ENCODE results near the gene CYP21A2.
"Not testable (repeated sequence)": the region's sequence is repeated elsewhere in the genome, so short reads cannot be mapped to it uniquely, and the experiment has no call there.

Gene CYP21A2

DNA sequence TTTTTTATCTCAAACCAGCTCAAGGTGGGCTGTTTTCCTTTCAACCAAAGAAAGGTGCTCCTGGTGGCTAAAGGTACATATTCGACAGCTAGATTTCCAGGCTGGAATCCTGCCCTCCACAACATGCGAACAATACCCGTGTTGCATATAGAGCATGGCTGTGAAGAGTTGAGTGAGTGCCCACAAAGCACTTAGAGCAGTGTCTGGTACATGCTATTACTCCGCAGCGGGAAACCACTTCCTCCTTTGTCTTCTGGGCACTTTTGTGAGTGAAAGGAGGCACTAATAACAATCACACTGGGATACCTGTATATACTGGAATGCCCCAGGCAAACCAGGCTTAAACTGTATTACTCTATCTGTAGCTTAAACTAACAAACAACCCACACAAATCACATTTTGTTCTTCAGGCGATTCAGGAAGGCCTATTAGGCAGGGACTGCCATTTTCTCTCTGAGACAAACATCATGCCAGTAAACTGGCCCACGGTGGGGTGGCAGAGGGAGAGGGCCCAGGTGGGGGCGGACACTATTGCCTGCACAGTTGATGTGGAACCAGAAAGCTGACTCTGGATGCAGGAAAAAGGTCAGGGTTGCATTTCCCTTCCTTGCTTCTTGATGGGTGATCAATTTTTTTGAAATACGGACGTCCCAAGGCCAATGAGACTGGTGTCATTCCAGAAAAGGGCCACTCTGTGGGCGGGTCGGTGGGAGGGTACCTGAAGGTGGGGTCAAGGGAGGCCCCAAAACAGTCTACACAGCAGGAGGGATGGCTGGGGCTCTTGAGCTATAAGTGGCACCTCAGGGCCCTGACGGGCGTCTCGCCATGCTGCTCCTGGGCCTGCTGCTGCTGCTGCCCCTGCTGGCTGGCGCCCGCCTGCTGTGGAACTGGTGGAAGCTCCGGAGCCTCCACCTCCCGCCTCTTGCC is at the start of gene CYP21A2:
Gene CYP21A2, plus strand, starts transcription at position 818 of the 927 bp plus-strand sequence. Its CDS starts 8 bp downstream, at position 826.
- DNase-seq: not testable (repeated sequence)

DNA sequence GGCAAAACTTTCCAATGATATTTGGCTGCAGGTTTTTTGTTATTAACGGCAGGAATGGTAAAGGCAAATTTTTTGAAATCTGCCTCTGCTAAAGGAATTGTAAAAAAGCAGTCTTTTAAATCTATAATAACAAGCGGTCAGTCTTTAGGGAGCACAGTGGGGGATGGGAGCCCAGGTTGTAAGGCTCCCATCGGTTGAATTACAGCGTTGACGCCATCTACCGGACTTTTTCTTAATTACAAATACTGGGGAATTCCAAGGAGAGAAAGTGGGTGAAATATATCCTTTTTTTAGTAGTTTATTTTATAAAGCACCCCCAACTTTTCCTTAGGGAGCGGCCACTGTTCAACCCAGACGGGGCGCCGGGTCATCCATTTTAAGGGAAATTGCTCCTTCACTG is 48.9 kb upstream of the CYP21A2 start:
- not testable (repeated sequence) for DNase-seq

DNA sequence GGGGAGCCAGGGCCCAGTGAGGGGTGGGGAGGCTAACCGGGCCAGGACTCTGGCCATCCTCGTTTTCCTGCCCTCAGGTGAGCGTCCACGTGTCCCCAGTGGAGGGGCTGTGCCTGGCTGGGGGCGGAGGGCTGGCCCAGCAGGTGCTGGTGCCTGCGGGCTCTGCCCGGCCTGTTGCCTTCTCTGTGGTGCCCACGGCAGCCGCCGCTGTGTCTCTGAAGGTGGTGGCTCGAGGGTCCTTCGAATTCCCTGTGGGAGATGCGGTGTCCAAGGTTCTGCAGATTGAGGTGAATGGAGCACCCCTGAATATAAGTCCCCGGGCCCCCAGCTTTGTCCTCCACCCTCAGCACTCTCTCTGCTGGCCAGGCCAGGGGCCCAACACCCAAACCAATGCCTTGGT is 43.8 kb upstream of the CYP21A2 start:
- not testable (repeated sequence) for DNase-seq

DNA sequence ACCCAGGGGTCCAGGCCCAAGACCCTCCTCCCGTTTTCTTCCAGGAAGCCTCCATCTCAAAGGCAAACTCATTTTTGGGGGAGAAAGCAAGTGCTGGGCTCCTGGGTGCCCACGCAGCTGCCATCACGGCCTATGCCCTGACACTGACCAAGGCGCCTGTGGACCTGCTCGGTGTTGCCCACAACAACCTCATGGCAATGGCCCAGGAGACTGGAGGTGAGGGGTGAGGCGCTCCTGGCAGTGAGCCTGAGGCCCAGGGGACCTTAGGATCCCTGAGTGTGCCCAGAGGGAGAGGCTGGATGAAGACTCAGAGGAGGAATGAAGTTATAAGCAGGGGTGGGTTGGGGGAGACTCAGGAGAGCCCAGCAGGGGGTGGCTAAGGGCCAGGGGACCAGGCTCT is 41.8 kb upstream of the CYP21A2 start:
- DNase-seq: not testable (repeated sequence)

DNA sequence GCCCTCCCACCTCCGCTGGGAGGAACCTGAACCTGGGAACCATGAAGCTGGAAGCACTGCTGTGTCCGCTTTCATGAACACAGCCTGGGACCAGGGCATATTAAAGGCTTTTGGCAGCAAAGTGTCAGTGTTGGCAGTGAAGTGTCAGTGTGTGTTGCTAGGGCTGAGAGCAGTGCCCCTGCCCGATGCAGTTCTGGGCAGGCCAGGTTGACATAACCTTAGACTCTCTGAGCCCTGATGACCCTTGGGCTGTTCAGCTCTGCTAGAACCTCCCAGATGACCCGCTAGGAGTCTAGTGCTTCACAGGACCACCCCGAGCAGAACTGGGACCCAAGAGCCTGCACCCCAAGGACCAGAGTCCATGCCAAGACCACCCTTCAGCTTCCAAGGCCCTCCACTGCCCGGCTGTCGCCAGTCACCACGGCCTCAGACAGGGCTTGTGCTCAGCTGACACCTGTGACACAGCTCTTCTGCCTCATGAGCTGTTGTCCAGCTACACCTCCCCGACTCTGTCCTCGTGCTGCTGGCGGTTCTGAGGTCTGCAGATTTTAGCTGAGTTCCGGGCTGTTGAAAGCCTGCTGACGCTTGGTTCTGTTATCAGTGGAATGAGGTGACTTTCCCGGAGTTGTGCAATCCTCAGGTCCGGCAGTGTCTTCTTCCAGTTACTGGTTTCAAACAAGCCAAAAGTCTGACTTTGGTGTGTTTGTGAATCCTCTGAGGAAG is 35.5 kb upstream of the CYP21A2 start:
- DNase-seq: not testable (repeated sequence)

DNA sequence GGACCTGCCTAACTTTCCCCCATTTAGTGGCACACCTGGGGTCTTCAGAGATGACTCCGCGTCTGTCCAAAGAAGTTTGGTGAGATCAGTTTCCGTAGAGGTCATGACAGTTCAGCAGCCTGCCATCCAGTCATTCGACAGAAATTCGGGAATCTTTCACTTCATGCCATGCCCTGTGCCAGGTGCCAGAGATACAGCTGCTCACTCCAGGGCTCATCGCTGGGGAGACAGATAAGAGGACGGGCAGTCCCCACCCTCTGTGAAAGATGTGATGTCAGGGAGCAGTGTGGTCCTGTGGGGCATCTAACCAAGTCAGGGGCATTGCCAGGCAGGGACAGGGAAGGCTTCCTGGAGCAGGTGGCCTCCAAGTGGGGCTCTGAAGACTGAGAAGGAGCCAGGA is 34.9 kb upstream of the CYP21A2 start:
- not testable (repeated sequence) for DNase-seq

DNA sequence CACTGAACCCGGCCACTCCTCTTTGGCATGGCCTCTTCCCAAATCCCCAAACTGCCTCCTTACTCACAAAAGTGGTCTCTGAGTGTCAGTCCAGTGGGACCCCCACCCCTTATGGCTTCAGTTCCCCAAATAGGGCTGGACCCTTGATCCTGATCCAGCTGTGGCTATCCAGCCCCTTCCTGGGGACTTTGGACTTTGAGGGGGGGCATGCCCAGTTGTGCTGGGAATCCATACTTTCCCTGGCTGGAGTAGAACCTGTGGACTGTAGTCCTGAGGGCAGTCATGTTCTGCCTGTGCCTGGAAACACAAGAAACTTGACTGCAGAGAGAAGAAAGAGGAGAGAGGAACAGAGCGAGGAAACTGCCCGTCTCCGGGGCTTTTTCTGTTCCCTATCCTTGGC is 33.8 kb upstream of the CYP21A2 start:
- DNase-seq: not testable (repeated sequence)

DNA sequence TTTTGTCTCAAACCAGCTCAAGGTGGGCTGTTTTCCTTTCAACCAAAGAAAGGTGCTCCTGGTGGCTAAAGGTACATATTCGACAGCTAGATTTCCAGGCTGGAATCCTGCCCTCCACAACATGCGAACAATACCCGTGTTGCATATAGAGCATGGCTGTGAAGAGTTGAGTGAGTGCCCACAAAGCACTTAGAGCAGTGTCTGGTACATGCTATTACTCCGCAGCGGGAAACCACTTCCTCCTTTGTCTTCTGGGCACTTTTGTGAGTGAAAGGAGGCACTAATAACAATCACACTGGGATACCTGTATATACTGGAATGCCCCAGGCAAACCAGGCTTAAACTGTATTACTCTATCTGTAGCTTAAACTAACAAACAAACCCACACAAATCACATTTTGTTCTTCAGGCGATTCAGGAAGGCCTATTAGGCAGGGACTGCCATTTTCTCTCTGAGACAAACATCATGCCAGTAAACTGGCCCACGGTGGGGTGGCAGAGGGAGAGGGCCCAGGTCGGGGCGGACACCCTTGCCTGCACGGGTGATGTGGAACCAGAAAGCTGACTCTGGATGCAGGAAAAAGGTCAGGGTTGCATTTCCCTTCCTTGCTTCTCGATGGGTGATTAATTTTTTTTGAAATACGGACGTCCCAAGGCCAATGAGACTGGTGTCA is 33.2 kb upstream of the CYP21A2 start:
- not testable (repeated sequence) for DNase-seq

DNA sequence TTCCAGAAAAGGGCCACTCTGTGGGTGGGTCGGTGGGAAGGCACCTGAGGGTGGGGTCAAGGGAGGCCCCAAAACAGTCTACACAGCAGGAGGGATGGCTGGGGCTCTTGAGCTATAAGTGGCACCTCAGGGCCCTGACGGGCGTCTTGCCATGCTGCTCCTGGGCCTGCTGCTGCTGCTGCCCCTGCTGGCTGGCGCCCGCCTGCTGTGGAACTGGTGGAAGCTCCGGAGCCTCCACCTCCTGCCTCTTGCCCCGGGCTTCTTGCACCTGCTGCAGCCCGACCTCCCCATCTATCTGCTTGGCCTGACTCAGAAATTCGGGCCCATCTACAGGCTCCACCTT is 32.7 kb upstream of the CYP21A2 start:
- DNase-seq: not testable (repeated sequence)

DNA sequence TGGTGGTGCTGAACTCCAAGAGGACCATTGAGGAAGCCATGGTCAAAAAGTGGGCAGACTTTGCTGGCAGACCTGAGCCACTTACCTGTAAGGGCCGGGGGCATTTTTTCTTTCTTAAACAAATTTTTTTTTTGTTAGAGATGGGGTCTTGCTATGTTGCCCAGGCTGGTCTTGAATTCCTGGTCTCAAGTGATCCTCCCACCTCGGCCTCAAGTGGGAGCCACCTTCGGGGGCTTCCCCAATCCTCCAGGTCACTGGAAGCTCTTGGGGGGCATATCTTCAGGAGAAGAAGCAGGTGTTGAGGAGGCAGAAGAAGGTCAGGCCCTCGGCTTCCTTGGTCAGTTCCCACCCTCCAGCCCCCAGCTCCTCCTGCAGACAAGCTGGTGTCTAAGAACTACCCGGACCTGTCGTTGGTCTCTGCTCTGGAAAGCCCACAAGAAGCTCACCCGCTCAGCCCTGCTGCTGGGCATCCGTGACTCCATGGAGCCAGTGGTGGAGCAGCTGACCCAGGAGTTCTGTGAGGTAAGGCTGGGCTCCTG is 32.2 kb upstream of the CYP21A2 start:
- not testable (repeated sequence) for DNase-seq

DNA sequence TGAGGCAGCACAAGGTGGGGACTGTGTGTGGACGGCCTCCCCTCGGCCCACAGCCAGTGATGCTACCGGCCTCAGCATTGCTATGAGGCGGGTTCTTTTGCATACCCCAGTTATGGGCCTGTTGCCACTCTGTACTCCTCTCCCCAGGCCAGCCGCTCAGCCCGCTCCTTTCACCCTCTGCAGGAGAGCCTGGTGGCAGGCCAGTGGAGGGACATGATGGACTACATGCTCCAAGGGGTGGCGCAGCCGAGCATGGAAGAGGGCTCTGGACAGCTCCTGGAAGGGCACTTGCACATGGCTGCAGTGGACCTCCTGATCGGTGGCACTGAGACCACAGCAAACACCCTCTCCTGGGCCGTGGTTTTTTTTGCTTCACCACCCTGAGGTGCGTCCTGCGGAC is 31.1 kb upstream of the CYP21A2 start:
- not testable (repeated sequence) for DNase-seq

DNA sequence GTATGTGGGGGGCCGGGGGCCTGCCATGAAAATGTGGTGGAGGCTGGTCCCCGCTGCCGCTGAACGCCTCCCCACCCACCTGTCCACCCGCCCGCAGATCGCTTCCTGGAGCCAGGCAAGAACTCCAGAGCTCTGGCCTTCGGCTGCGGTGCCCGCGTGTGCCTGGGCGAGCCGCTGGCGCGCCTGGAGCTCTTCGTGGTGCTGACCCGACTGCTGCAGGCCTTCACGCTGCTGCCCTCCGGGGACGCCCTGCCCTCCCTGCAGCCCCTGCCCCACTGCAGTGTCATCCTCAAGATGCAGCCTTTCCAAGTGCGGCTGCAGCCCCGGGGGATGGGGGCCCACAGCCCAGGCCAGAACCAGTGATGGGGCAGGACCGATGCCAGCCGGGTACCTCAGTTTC is 30.2 kb upstream of the CYP21A2 start:
- DNase-seq: not testable (repeated sequence)

DNA sequence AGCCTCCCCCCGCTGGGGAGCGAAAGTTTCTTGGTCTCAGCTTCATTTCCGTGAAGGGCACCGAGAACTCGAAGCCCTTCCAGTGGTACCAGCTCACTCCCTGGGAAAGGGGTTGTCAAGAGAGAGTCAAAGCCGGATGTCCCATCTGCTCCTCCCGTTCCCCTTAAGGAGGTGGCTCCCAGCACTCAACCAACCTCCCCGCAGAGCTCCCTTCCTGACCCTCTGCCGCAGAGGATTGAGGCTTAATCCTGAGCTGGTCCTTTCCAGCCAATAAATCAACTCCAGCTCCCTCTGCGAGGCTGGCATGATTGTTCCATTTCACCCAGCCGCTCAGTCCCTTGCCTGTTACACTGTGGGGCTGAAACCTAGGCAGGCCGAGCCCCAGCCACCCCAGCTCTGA is 29.6 kb upstream of the CYP21A2 start:
- not testable (repeated sequence) for DNase-seq

DNA sequence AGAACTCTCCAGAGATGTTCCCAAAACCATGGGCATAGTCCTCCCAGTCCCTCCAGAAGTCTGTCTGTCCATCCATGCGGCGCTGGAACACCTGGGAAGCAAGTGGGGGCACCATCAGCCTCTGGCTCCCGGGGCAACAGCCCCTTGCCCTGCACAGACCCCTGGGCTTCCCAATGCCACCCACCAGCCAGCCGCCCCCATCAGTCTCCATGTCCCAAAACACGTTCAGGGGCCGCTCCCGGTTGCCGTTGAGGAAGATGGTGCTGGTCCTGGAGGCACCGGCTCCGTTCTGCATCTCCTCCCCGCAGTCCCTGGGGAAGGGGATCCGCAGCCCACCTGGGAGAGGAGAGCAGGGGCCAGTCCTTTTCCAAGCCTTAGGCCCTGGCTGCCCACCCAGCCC is 28.7 kb upstream of the CYP21A2 start:
- not testable (repeated sequence) for DNase-seq

DNA sequence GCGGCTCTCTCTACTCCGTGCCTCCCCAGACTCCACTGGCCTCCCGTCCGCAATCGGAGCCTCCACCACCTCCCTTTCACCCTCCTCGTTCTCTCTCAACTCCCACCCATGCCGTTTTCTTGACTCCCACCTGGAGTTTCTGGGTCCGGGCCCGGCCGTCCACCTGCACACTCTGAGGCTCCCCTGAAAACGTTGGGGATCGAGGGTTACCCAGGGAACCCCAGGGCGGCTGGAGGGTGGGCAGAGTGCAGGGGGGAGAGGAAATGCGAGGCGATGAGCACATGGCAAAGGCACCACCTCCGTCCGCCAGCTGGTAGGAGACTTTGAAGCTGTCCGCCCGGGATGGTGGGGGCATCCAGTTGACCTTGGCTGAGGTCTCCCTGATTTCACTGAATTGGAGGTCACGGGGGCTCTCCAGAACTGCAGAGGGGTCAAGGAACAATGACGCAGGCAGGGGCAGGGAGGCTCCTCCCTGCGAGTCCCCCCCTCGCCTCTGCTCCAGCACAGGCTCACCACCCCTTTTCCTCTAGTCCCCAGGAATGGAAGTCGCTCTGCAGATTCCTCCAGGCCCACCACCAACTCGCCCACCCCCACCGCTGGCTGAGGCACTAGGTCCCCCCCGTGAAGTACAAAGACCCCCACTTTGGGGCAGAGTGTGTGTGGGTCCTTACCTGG is 27.2 kb upstream of the CYP21A2 start:
- not testable (repeated sequence) for DNase-seq

DNA sequence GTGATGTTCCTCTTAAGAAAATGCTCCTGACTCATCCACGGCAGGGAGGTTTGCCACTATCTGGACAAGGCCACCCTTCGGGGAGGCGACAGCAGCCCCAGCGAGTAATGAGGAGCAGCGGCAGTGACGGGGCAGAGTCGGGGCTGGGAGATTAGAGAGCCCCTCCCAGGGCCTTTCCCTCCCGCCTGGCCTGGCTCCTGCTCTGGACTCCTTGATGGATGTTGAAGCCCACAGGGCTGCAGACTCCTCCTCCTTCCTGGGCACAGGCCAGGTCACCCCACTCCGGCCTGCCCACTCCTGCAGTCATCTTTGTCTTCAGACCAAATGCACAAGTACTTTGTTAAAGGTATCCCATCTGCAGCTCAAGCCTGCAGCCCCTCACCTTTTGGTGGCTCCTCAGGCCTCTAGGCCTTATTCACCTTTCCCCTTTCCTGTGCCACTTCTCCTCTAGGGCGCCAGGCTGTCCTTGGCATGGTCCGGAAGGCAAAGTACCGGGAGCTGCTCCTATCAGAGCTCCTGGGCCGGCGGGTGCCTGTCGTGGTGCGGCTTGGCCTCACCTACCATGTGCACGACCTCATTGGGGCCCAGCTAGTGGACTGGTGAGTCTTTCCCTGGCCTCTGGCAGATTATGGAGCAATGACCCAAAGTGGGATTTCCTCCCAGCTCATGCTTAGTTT is 25.1 kb upstream of the CYP21A2 start:
- DNase-seq: not testable (repeated sequence)

DNA sequence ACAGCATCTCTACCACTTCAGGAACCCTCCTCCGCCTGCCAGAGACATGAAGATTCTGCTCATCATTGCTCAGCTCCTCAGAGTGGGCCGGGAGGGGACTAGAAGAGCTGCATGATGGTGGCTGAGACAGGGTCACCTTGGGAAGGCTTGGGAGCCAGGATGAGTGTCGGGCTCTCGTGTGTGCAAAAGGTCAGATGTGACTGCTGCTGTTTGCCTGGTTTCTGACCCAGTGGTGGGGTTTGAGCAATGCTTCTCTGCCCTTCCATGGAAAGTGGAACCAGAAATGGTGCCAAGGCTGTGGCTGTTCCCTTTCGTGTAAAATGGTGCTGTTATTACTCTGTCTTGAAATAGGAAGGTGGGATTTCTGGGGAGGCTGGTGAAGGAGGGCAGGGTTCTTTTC is 24.5 kb upstream of the CYP21A2 start:
- not testable (repeated sequence) for DNase-seq

DNA sequence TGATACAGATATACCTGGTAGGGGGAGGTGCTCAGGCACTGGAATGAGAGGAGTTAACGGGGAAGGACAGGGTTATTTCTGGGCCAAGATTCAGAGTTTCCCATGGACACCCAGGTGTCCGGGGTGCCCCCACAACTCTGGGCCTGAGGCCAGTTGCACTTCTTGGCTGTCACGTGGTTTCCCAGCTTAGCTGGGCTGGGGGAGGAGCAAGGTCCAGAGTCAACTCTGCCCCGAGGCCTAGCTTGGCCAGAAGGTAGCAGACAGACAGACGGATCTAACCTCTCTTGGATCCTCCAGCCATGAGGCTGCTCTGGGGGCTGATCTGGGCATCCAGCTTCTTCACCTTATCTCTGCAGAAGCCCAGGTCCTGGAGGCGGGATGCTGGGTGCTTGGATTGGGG is 23.7 kb upstream of the CYP21A2 start, which contains the start of gene C4B:
Gene C4B, plus strand, starts transcription at position 249 of the 400 bp plus-strand sequence. Its CDS starts 51 bp downstream, at position 300.
- DNase-seq: not testable (repeated sequence)

DNA sequence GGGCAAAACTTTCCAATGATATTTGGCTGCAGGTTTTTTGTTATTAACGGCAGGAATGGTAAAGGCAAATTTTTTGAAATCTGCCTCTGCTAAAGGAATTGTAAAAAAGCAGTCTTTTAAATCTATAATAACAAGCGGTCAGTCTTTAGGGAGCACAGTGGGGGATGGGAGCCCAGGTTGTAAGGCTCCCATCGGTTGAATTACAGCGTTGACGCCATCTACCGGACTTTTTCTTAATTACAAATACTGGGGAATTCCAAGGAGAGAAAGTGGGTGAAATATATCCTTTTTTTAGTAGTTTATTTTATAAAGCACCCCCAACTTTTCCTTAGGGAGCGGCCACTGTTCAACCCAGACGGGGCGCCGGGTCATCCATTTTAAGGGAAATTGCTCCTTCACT is 16.1 kb upstream of the CYP21A2 start:
- DNase-seq: not testable (repeated sequence)

DNA sequence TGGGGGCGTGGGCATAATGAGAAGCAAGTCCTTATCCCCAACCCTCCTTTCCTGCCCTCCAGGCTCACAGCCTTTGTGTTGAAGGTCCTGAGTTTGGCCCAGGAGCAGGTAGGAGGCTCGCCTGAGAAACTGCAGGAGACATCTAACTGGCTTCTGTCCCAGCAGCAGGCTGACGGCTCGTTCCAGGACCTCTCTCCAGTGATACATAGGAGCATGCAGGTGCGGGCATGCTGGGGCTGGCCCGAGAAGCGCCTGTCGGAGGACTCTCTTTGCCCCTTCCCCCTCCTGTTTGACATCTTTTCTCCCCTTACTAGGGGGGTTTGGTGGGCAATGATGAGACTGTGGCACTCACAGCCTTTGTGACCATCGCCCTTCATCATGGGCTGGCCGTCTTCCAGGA is 9.6 kb upstream of the CYP21A2 start:
- not testable (repeated sequence) for DNase-seq

DNA sequence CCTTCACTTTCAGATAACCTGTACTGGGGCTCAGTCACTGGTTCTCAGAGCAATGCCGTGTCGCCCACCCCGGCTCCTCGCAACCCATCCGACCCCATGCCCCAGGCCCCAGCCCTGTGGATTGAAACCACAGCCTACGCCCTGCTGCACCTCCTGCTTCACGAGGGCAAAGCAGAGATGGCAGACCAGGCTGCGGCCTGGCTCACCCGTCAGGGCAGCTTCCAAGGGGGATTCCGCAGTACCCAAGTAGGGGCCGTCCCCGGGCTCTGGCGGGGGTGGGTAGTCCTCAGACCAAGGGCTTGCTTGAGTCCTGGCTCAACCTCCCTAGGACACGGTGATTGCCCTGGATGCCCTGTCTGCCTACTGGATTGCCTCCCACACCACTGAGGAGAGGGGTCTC is 8.7 kb upstream of the CYP21A2 start:
- not testable (repeated sequence) for DNase-seq
